Astrocyte (in vitro differentiated cells and primary cell): Measurements from ENCODE around the gene LSM14A. TPM values are rescaled to one million over a fixed set of nuclear protein-coding genes. Genes with fewer than 3 reads are reported as not detected.

Experiments used
- DNase-seq: peaks from one replicate; pipeline ENCODE4 v3.0.0-alpha.2; 2010; ENCODE audit warnings: low read depth
- FAIRE-seq: peaks from 2 replicates; lab custom pipeline; 2011; peaks lifted over from hg19 to GRCh38; lab: Jason Lieb, UNC
- H2AFZ ChIP-seq: 2 replicates; pipeline ENCODE4 v1.6.0; 2012; ENCODE audit warnings: low read depth, low read length, inconsistent platforms
- H3K27ac ChIP-seq: 2 replicates; pipeline ENCODE4 v1.5.1; 2011; ENCODE audit warnings: low read depth, low read length, inconsistent platforms
- H3K27me3 ChIP-seq: 2 replicates; pipeline ENCODE4 v1.6.0; 2011; ENCODE audit warnings: low read length, inconsistent platforms; ENCODE audit not compliant: insufficient read depth
- H3K36me3 ChIP-seq: 2 replicates; pipeline ENCODE4 v1.5.1; 2011; ENCODE audit warnings: low read length, inconsistent platforms; ENCODE audit not compliant: insufficient read depth
- H3K4me1 ChIP-seq: 2 replicates; pipeline ENCODE4 v1.5.1; 2011; ENCODE audit warnings: low read length, inconsistent platforms; ENCODE audit not compliant: insufficient read depth
- H3K4me2 ChIP-seq: 2 replicates; pipeline ENCODE4 v1.6.0; 2012; ENCODE audit warnings: low read length, inconsistent platforms
- H3K4me3 ChIP-seq: 2 replicates; pipeline ENCODE4 v1.5.1; 2011; ENCODE audit warnings: low read depth, mild to moderate bottlenecking, low read length, inconsistent platforms; ENCODE audit not compliant: insufficient read depth
- H3K79me2 ChIP-seq: 2 replicates; pipeline ENCODE4 v1.6.0; 2012; ENCODE audit warnings: mild to moderate bottlenecking, low read length, inconsistent platforms; ENCODE audit not compliant: insufficient read depth
- H3K9ac ChIP-seq: 2 replicates; pipeline ENCODE4 v1.6.0; 2012; ENCODE audit warnings: mild to moderate bottlenecking, low read length, inconsistent platforms
- H3K9me3 ChIP-seq: 2 replicates; pipeline ENCODE4 v1.5.1; 2012; ENCODE audit warnings: low read depth, mild to moderate bottlenecking, low read length, inconsistent platforms; ENCODE audit not compliant: insufficient read depth
- H4K20me1 ChIP-seq: 2 replicates; pipeline ENCODE4 v1.6.0; 2012; ENCODE audit warnings: low read length, inconsistent platforms; ENCODE audit not compliant: insufficient read depth
- H3K27ac Mint-ChIP-seq: one replicate; pipeline ENCODE4 v1.8.0; 2021; ENCODE audit warnings: mild to moderate bottlenecking, mixed read lengths; ENCODE audit not compliant: unreplicated experiment
- H3K27me3 Mint-ChIP-seq: one replicate; pipeline ENCODE4 v1.8.0; 2021; ENCODE audit warnings: low read depth, mixed read lengths; ENCODE audit not compliant: unreplicated experiment
- H3K36me3 Mint-ChIP-seq: one replicate; pipeline ENCODE4 v1.8.0; 2021; ENCODE audit warnings: low read depth, mixed read lengths; ENCODE audit not compliant: unreplicated experiment
- H3K4me1 Mint-ChIP-seq: one replicate; pipeline ENCODE4 v1.8.0; 2021; ENCODE audit warnings: low read depth, mixed read lengths; ENCODE audit not compliant: unreplicated experiment
- H3K4me3 Mint-ChIP-seq: one replicate; pipeline ENCODE4 v1.8.0; 2021; ENCODE audit warnings: mild to moderate bottlenecking, moderate library complexity, mixed read lengths; ENCODE audit not compliant: unreplicated experiment
- H3K9me3 Mint-ChIP-seq: one replicate; pipeline ENCODE4 v1.8.0; 2021; ENCODE audit warnings: mild to moderate bottlenecking, mixed read lengths; ENCODE audit not compliant: unreplicated experiment
- CTCF ChIP-seq: IDR thresholded peaks from 2 replicates; pipeline ENCODE4 v1.5.1; 2011; ENCODE audit warnings: low read depth, mild to moderate bottlenecking, inconsistent platforms, low read length, moderate library complexity; ENCODE audit not compliant: insufficient read depth
- EZH2 ChIP-seq: IDR thresholded peaks from 2 replicates; pipeline ENCODE4 v1.6.1; 2012; ENCODE audit warnings: mild to moderate bottlenecking, low read length, inconsistent platforms; ENCODE audit not compliant: insufficient read depth
- total RNA-seq: library from RNA; stranded (reverse); gene quantifications from 2 replicates; pipeline ENCODE4 v1.2.1, GENCODE V29; 2021

Gene LSM14A
- total RNA-seq, 1 donor from 2014 or later: 88.4 TPM

GRCh38 chr19:34222386-34222785 lies 50.1 kb downstream of the LSM14A start:
- FAIRE-seq (no peak), DNase-seq (no peak)
- Mint-ChIP-seq H3K4me1 (peaks cover 26% of the 10 kb centered on the region), H3K27me3 (no peaks in the 10 kb centered on the region), H3K4me3 (no peak overlapping the region), H3K27ac (no peak overlapping the region), H3K36me3 (peaks cover 17% of the 10 kb centered on the region), H3K9me3 (no peaks in the 10 kb centered on the region)
- no peak overlapping the region for H3K4me2 ChIP-seq
- no peak overlapping the region for H3K27ac ChIP-seq
- peaks cover 26% of the 10 kb centered on the region for H3K79me2 ChIP-seq
- H4K20me1 ChIP-seq: peaks cover 93% of the 10 kb centered on the region
- peaks cover 29% of the 10 kb centered on the region for H3K4me1 ChIP-seq
- no peaks in the 10 kb centered on the region for H3K9me3 ChIP-seq
- peaks cover 51% of the 10 kb centered on the region for H3K36me3 ChIP-seq
- TF ChIP-seq EZH2: no peak
- TF ChIP-seq CTCF: no peak
- H3K9ac ChIP-seq: no peak overlapping the region
- no peak overlapping the region for H2AFZ ChIP-seq
- no peak overlapping the region for H3K4me3 ChIP-seq
- H3K27me3 ChIP-seq: no peaks in the 10 kb centered on the region

GRCh38 chr19:34224996-34225658 lies 52.8 kb downstream of the LSM14A start:
- H3K9ac ChIP-seq: no peak overlapping the region
- no peak overlapping the region for H3K27ac ChIP-seq
- H3K27ac Mint-ChIP-seq: peak overlapping the region; percentile 22
- H3K4me3 ChIP-seq: no peak overlapping the region
- H3K36me3 Mint-ChIP-seq: peaks cover 20% of the 10 kb centered on the region
- no peak for TF ChIP-seq EZH2
- no peak for TF ChIP-seq CTCF
- H3K4me1 ChIP-seq: peaks cover 20% of the 10 kb centered on the region
- H3K27me3 Mint-ChIP-seq: no peaks in the 10 kb centered on the region
- FAIRE-seq: no peak
- peaks cover 12% of the 10 kb centered on the region for H3K4me1 Mint-ChIP-seq
- H3K4me2 ChIP-seq: peak overlapping the region; percentile 45
- peak; percentile 61 for DNase-seq
- no peak overlapping the region for H2AFZ ChIP-seq
- H3K79me2 ChIP-seq: peaks cover 24% of the 10 kb centered on the region
- no peaks in the 10 kb centered on the region for H3K9me3 ChIP-seq
- H3K27me3 ChIP-seq: no peaks in the 10 kb centered on the region
- peaks cover 73% of the 10 kb centered on the region for H4K20me1 ChIP-seq
- H3K9me3 Mint-ChIP-seq: no peaks in the 10 kb centered on the region
- H3K36me3 ChIP-seq: peaks cover 59% of the 10 kb centered on the region
- H3K4me3 Mint-ChIP-seq: no peak overlapping the region

- no peaks in the 10 kb centered on the region for H3K27me3 ChIP-seq
- Mint-ChIP-seq H3K4me3 (no peak overlapping the region), H3K27ac (peak overlapping the region; percentile 22), H3K9me3 (no peaks in the 10 kb centered on the region), H3K36me3 (peaks cover 17% of the 10 kb centered on the region), H3K27me3 (no peaks in the 10 kb centered on the region), H3K4me1 (peaks cover 10% of the 10 kb centered on the region)
- peaks cover 20% of the 10 kb centered on the region for H3K79me2 ChIP-seq
- DNase-seq (no peak), FAIRE-seq (no peak)
- peaks cover 55% of the 10 kb centered on the region for H3K36me3 ChIP-seq
- peaks cover 20% of the 10 kb centered on the region for H3K4me1 ChIP-seq
- H2AFZ ChIP-seq: no peak overlapping the region
- no peaks in the 10 kb centered on the region for H3K9me3 ChIP-seq
- no peak overlapping the region for H3K27ac ChIP-seq
- TF ChIP-seq EZH2 (no peak), CTCF (no peak)
- no peak overlapping the region for H3K4me3 ChIP-seq
- peaks cover 68% of the 10 kb centered on the region for H4K20me1 ChIP-seq
- H3K4me2 ChIP-seq: peak overlapping the region; percentile 45
- H3K9ac ChIP-seq: no peak overlapping the region
Observed at GRCh38 chr19:34225659-34226015, 53.3 kb downstream of the LSM14A start.
